SU-DHL-6 (cell line): ENCODE measurements around the gene SLC9A9.

Source experiments
- CTCF ChIP-seq: fragments of 200-600 bp; sonication (generic); IDR thresholded peaks from one replicate; pipeline ENCODE4 v1.5.1; 2017; ENCODE audit warnings: antibody characterized with exemption, mild to moderate bottlenecking, low read length, moderate library complexity; ENCODE audit not compliant: insufficient read depth, poor library complexity, severe bottlenecking
- EZH2phosphoT487 ChIP-seq: fragments of 200-600 bp; sonication (generic), shearing (Covaris generic); conservative IDR thresholded peaks from 2 replicates; pipeline ENCODE4 v1.6.1; 2018; ENCODE audit warnings: mild to moderate bottlenecking, antibody characterized with exemption, low read length, moderate library complexity, mixed read lengths

DNA sequence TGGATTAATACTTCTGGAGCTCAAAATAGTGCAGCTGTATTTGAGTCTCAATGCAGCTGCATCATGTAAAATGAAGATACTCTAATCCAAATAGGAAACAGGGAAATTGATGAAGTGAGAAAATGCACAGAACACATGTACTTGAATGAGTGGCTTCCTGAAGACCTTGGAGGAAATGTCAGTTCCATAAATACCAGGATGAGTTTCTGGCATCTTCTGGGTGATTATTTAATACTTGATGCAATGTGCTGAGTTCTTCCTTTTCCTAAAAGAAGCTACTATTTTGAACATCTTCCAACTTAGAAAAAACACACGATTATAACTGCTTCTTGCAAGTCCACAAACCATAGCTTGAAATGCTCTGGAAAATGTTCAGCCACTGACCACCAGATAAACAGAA is 162.8 kb downstream of the SLC9A9 start:
- TF ChIP-seq CTCF (no peak), EZH2phosphoT487 (no peak)
